RWPE1 (cell line): ENCODE measurements around the gene OAS3.

Experiments used
- CTCF ChIA-PET: fragments of 350-600 bp; sonication (Branson Sonifier 250); formaldehyde crosslinking; extraction: SDS; loops from one replicate; lab custom pipeline; 2021; lab: Yijun Ruan, JAX
- POLR2A ChIA-PET: fragments of 400-600 bp; formaldehyde crosslinking; extraction: SDS; loops from one replicate; lab custom pipeline; 2020; ENCODE audit warnings: antibody characterized with exemption; ENCODE audit not compliant: low non-redundant PET; lab: Yijun Ruan, JAX
- DNase-seq: peaks from one replicate; pipeline ENCODE4 v3.0.0; 2012; ENCODE audit warnings: low spot score
- H3K27ac ChIP-seq: fragments of 450-650 bp; 2 replicates; pipeline ENCODE4 v1.5.1; 2017
- CTCF ChIP-seq: fragments of 450-650 bp; conservative IDR thresholded peaks from 2 replicates; pipeline ENCODE4 v1.5.1; 2017; ENCODE audit warnings: low read depth, mild to moderate bottlenecking

Gene OAS3

GRCh38 chr12:112974904-112975303, 36.6 kb downstream of the OAS3 start:
- POLR2A ChIA-PET, result no interaction called here
- no peak overlapping the region for H3K27ac ChIP-seq
- TF ChIP-seq CTCF, result no peak
- no peak for DNase-seq
- CTCF ChIA-PET, result interaction anchor here (0.7 to 0.9 kb wide), 2 partner anchors 18 to 202 kb away, joined by 3 to 4 read pairs; no protein-coding TSS in a partner anchor

- TF ChIP-seq CTCF, result no peak
- ChIA-PET CTCF (no interaction called here), POLR2A (no interaction called here)
- peak overlapping the region; percentile 91; the same call in 1 of the 2 replicates for H3K27ac ChIP-seq
- DNase-seq, result no peak
Measured at GRCh38 chr12:112977139-112977538, 38.9 kb downstream of the OAS3 start.

GRCh38 chr12:112977641-112978040, 39.4 kb downstream of the OAS3 start:
- CTCF ChIA-PET, result interaction anchor here (0.7 kb wide), 1 partner anchor 16 kb away, joined by 7 read pairs; no protein-coding TSS in a partner anchor
- peak overlapping the region; percentile 91 for H3K27ac ChIP-seq
- no peak for TF ChIP-seq CTCF
- POLR2A ChIA-PET, result no interaction called here
- DNase-seq, result no peak

GRCh38 chr12:112978163-112979040, 40.1 kb downstream of the OAS3 start, which contains the start of gene OAS2:
OAS2 (plus strand) TSS chr12:112978519; CDS start chr12:112978609, 90 bp downstream.
- H3K27ac ChIP-seq, result peak within 1 kb of the TSS; percentile 91
- POLR2A ChIA-PET, result no interaction called here
- DNase-seq, result peak; percentile 57
- CTCF ChIA-PET, result interaction anchor here (0.7 kb wide), 1 partner anchor 15 kb away, joined by 7 read pairs; no protein-coding TSS in a partner anchor
- no peak for TF ChIP-seq CTCF

GRCh38 chr12:112979041-112979680, 40.9 kb downstream of the OAS3 start:
- H3K27ac ChIP-seq, result peak overlapping the region; percentile 91
- ChIA-PET POLR2A (no interaction called here), CTCF (no interaction called here)
- TF ChIP-seq CTCF, result no peak
- DNase-seq, result peak; percentile 27

- ChIA-PET CTCF (interaction anchor here (0.6 kb wide), 2 partner anchors 18 to 30 kb away, joined by 3 to 4 read pairs; no protein-coding TSS in a partner anchor), POLR2A (no interaction called here)
- TF ChIP-seq CTCF, result no peak
- DNase-seq, result no peak
- H3K27ac ChIP-seq, result no peak overlapping the region
Measured at GRCh38 chr12:112980491-112981158, 42.4 kb downstream of the OAS3 start.
